Parathyroid adenoma (tissue), 2 donors: ENCODE data around the gene IFIH1.
A peak's percentile ranks its signal among the peaks of the same experiment; 100 is the strongest.

ENCODE experiments used
- H2AFZ ChIP-seq: fragments of 300-600 bp; sonication (generic); one replicate; pipeline ENCODE4 v1.7.0; 2017; ENCODE audit warnings: antibody characterized with exemption, mild to moderate bottlenecking
- H3K27ac ChIP-seq: fragments of 300-600 bp; sonication (generic); one replicate; pipeline ENCODE4 v1.7.0; 2017
- H3K27me3 ChIP-seq: fragments of 300-600 bp; sonication (generic); one replicate; pipeline ENCODE4 v1.7.0; 2017; ENCODE audit warnings: low read length; ENCODE audit not compliant: control insufficient read depth, insufficient read depth
- H3K36me3 ChIP-seq: fragments of 300-600 bp; sonication (generic); one replicate; pipeline ENCODE4 v1.7.0; 2017; ENCODE audit warnings: low read length; ENCODE audit not compliant: control insufficient read depth, insufficient read depth
- H3K4me1 ChIP-seq: fragments of 300-600 bp; sonication (generic); one replicate; pipeline ENCODE4 v1.7.0; 2017; ENCODE audit warnings: control low read depth
- H3K4me2 ChIP-seq: fragments of 300-600 bp; sonication (generic); one replicate; pipeline ENCODE4 v1.7.0; 2017; ENCODE audit warnings: low read length
- H3K4me3 ChIP-seq: fragments of 300-600 bp; sonication (generic); one replicate; pipeline ENCODE4 v1.7.0; 2017; ENCODE audit warnings: low read depth, low read length
- H3K79me2 ChIP-seq: fragments of 300-600 bp; sonication (generic); one replicate; pipeline ENCODE4 v1.7.0; 2017; ENCODE audit warnings: control low read depth
- H3K9ac ChIP-seq: fragments of 300-600 bp; sonication (generic); one replicate; pipeline ENCODE4 v1.7.0; 2017; ENCODE audit warnings: mild to moderate bottlenecking
- H3K9me3 ChIP-seq: fragments of 300-600 bp; sonication (generic); one replicate; pipeline ENCODE4 v1.7.0; 2017; ENCODE audit warnings: low read length; ENCODE audit not compliant: control insufficient read depth
- TF ChIP-seq, protein P1 (sequence below): fragments of 300-600 bp; sonication (generic); IDR thresholded peaks from one replicate; pipeline ENCODE4 v1.7.0; 2017; ENCODE audit warnings: antibody characterized with exemption, mild to moderate bottlenecking
- donor health status: primary hyperparathyroidism.

Gene IFIH1

DNA sequence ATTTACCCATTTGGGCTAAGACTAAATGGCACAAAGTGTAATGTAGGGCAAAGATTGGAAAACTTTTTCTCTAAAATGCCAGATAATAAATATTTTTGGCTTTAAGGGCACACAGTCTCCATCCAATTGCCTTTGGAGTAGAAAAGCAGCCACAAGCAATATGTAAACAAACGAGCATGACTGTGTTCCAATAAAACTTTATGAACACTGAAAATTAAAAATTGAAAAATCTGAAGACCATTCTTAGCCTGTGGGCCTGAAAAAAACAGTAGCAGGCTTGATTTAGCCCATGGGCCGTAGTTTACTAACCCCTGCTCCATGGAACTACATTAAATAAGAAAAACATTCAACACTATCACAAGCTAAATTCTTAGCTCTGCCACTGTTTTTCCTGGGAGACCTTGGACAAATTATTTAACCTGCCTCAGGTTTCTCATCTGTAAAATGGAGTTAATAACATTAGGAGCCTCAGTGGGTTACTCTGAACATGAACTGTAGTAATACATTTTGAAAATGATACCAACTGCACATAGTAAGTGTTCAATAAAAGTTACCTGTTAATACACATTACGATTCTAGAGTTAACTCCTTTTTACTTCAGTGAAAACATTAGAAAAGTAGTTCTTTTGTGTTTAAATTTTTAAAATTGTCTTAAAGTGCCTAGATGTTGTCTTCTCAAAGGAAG lies 1.3 kb downstream of the IFIH1 start:
- peak overlapping the region; percentile 79 for H3K27ac ChIP-seq

DNA sequence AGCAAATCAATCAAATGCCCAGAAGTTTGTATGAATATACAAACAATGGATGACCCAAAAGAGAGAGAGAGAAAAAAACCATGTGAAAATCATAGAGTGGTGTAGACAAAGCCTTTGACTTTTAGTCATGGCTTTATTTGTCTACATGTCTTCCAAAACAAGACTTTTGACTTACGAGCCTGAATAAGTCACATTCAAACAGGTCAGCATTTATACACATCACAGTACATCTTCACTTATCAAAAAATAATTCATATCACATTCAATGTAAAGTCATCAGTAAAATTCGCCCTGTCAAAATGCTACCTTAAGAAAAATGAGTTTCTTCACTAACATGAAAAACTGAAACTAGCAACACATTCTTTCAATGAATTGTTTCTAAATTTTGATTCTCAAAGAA lies 1.9 kb downstream of the IFIH1 start:
- no peak overlapping the region for H3K27ac ChIP-seq
- no peak overlapping the region for H3K9ac ChIP-seq
- TF ChIP-seq, protein P1, sequence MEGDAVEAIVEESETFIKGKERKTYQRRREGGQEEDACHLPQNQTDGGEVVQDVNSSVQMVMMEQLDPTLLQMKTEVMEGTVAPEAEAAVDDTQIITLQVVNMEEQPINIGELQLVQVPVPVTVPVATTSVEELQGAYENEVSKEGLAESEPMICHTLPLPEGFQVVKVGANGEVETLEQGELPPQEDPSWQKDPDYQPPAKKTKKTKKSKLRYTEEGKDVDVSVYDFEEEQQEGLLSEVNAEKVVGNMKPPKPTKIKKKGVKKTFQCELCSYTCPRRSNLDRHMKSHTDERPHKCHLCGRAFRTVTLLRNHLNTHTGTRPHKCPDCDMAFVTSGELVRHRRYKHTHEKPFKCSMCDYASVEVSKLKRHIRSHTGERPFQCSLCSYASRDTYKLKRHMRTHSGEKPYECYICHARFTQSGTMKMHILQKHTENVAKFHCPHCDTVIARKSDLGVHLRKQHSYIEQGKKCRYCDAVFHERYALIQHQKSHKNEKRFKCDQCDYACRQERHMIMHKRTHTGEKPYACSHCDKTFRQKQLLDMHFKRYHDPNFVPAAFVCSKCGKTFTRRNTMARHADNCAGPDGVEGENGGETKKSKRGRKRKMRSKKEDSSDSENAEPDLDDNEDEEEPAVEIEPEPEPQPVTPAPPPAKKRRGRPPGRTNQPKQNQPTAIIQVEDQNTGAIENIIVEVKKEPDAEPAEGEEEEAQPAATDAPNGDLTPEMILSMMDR, result no peak

More for the DNA sequence above, 1.3 kb downstream of the IFIH1 start:
- peaks cover 3% of the 10 kb centered on the region for H3K79me2 ChIP-seq
- H3K4me3 ChIP-seq, result peak overlapping the region; percentile 75
- H3K36me3 ChIP-seq, result no peaks in the 10 kb centered on the region
- no peak overlapping the region for H3K9ac ChIP-seq
- TF ChIP-seq, protein P1, result no peak
- H2AFZ ChIP-seq, result peak overlapping the region; percentile 83
- H3K9me3 ChIP-seq, result no peaks in the 10 kb centered on the region
- H3K4me2 ChIP-seq, result peak overlapping the region; percentile 73
- H3K4me1 ChIP-seq, result peaks cover 3% of the 10 kb centered on the region
- H3K27me3 ChIP-seq, result no peaks in the 10 kb centered on the region

DNA sequence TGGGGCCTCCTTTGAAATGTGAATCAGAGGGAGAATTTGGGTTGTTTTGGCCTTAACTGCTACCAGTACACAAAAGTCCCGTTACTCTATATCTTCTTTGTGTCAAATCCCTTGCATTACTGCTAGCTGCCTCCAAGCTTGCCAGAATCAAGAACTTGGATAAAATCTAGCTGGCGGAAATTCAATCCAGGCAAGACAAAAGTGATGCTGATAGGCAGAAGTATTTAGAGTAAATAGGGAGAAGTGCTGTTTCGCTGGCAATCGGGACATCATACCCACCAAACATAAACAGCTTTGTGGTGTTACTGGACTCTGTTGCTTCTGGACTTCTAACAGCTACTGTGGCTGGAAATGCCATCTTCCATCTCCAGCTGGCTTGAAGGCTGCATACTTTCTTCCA lies 2.5 kb downstream of the IFIH1 start:
- H3K27ac ChIP-seq, result no peak overlapping the region
- H3K9ac ChIP-seq, result no peak overlapping the region
- H3K27me3 ChIP-seq, result no peaks in the 10 kb centered on the region
- peaks cover 3% of the 10 kb centered on the region for H3K4me1 ChIP-seq
- H3K36me3 ChIP-seq, result no peaks in the 10 kb centered on the region
- no peaks in the 10 kb centered on the region for H3K9me3 ChIP-seq
- TF ChIP-seq, protein P1, result no peak
- peak overlapping the region; percentile 35 for H3K4me2 ChIP-seq
- no peak overlapping the region for H3K4me3 ChIP-seq
- H2AFZ ChIP-seq, result no peak overlapping the region
- peaks cover 3% of the 10 kb centered on the region for H3K79me2 ChIP-seq

More for the DNA sequence above, 1.9 kb downstream of the IFIH1 start:
- peak overlapping the region; percentile 73 for H3K4me2 ChIP-seq
- H2AFZ ChIP-seq, result no peak overlapping the region
- no peaks in the 10 kb centered on the region for H3K36me3 ChIP-seq
- H3K4me1 ChIP-seq, result peaks cover 3% of the 10 kb centered on the region
- no peaks in the 10 kb centered on the region for H3K9me3 ChIP-seq
- no peaks in the 10 kb centered on the region for H3K27me3 ChIP-seq
- peaks cover 3% of the 10 kb centered on the region for H3K79me2 ChIP-seq
- peak overlapping the region; percentile 75 for H3K4me3 ChIP-seq

DNA sequence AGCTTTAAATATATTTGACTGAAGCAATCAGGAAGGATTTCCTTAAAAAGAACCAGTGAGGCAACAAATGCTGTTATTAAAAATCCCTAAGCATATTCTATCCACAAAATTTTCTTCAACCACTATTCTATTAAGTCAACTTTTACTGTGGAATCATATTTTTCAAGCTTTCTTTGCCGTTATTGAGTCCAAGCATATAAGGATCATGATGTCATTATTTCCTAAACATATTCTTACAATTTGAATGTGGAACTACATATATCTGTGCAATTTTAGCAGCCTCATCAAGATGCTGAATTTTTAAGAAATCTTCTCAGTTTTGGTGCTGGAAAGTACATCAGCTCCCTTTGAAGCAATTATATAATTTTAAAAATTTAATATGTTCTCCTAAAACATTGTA lies 5.6 kb downstream of the IFIH1 start:
- H3K4me1 ChIP-seq, result peaks cover 3% of the 10 kb centered on the region
- H3K4me3 ChIP-seq, result no peak overlapping the region
- no peaks in the 10 kb centered on the region for H3K36me3 ChIP-seq
- H2AFZ ChIP-seq, result no peak overlapping the region
- no peak overlapping the region for H3K27ac ChIP-seq
- H3K4me2 ChIP-seq, result no peak overlapping the region
- H3K27me3 ChIP-seq, result no peaks in the 10 kb centered on the region
- no peaks in the 10 kb centered on the region for H3K9me3 ChIP-seq
- H3K79me2 ChIP-seq, result peaks cover under 1% of the 10 kb centered on the region
- TF ChIP-seq, protein P1, result no peak
- no peak overlapping the region for H3K9ac ChIP-seq
